GM12878 (cell line): ENCODE measurements around the gene ZNF644.

Experiments
- CEBPB ChIP-seq, 2 experiments: fragments of 150-350 bp in 1 of 2; IDR thresholded peaks; 2 replicates each; pipeline ENCODE4 v1.6.1; 2012 to 2014; ENCODE audit warnings: low read depth in 2 of 2, low read length in 2 of 2, borderline replicate concordance in 1 of 2, inconsistent platforms in 1 of 2
- CTCF ChIP-seq, 3 experiments: IDR thresholded peaks in 2 of 3; conservative IDR thresholded peaks in 1 of 3; 2 replicates each; pipeline ENCODE4 v1.5.1; 2011; ENCODE audit warnings: low read depth in 3 of 3, low read length in 3 of 3, mild to moderate bottlenecking in 3 of 3, control low read depth in 2 of 3, moderate library complexity in 2 of 3, inconsistent platforms in 1 of 3, mixed read lengths in 1 of 3; ENCODE audit not compliant: control insufficient read depth in 2 of 3, insufficient read depth in 1 of 3; ENCODE audit errors: extremely low read depth in 1 of 3
- GABPA ChIP-seq: IDR thresholded peaks from 2 replicates; pipeline ENCODE4 v1.6.1; 2014; ENCODE audit warnings: antibody characterized with exemption, low read depth, mild to moderate bottlenecking, inconsistent platforms
- KDM1A ChIP-seq: fragments of 200-600 bp; sonication (generic); IDR thresholded peaks from 2 replicates; pipeline ENCODE4 v1.6.1; 2016; ENCODE audit warnings: borderline replicate concordance
- POLR2A ChIP-seq: IDR thresholded peaks from 2 replicates; pipeline ENCODE4 v1.6.1; 2011; ENCODE audit warnings: low read depth, mild to moderate bottlenecking, low read length
- RCOR1 ChIP-seq: conservative IDR thresholded peaks from 2 replicates; pipeline ENCODE4 v1.6.1; 2012; ENCODE audit warnings: low read depth, low read length, improper control_type of control experiment

DNA sequence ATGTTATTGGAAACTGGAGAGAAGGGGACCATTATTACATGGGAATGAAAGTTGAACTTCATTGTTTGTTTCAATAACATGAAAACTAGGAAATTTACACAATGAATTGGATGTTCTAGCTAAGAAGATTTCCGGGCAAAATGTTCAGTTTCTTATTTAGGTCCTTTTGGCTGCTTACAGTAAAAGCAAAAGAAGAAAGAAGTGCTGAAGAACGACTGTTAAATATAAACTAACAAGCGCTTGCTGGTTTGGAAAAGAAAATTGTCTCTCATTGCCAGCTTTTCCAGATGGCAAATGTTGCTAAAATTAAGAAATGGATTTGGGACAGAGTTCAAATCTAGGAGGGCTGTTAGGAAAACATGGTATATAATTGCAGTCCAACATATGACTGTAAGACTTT, 139.6 kb downstream of the ZNF644 start:
- TF ChIP-seq CEBPB (IDR thresholded peaks at IDR 0.05; ENCODE audit: borderline replicate concordance in 1 of 2, low read depth in 2 of 2, low read length in 2 of 2): no peak
- TF ChIP-seq POLR2A: no peak
- TF ChIP-seq GABPA: no peak
- no peak for TF ChIP-seq CTCF (IDR thresholded peaks at IDR 0.05 in 2 of 3, conservative IDR thresholded peaks at IDR 0.05 in 1 of 3; ENCODE audit: control insufficient read depth in 2 of 3, extremely low read depth in 1 of 3, insufficient read depth in 1 of 3, low read depth in 3 of 3, low read length in 3 of 3)
- TF ChIP-seq RCOR1: no peak
- no peak for TF ChIP-seq KDM1A
